ENCODE data around the gene CDK19. TPM values are rescaled to one million over a fixed set of nuclear protein-coding genes. Genes with fewer than 3 reads are reported as not detected.
A peak's percentile ranks its signal among the peaks of the same experiment; 100 is the strongest.

CDK19 gene
- total and polyA plus RNA-seq, 2 of the 13 experiments (the other 11 are each of a cell fraction or from before 2014, with no cell fraction given) = 13.4 to 27.0 TPM

DNA sequence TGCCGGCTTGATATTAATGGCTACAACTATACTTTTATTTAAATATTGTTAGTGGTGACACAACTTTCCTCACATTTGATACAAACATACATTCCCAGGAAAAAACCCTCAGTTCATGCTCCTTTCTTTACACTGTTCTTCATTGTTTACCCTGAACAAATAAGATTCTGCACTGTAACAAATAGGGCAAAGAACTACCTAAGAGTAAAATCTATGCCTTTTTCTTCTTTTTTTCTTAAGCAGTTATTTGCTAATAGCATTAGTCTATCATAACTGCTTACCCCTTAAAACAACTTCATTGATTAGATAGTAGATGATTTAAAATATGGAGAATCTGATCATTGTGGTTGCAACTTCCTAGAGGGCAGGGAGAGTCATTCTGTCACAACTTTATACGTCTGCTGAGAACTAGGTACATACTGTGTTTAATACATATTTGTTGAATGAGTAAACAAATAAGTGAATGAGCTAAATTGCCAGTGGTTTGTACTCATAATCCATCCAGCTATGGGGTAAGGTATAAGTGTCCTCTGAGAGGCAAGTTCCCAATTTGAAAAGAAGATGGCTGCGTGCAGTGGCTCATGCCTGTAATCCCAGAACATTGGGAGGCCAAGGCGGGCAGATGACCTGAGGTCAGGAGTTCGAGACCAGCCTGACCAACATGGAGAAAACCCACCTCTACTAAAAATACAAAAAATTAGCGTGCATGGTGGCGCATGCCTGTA, 161.0 kb downstream of the CDK19 start (continued):
- TF ChIP-seq ZBTB20 (CRISPR knock-in tag; IDR thresholded peaks at IDR 0.05; ENCODE audit: borderline replicate concordance, low read depth) (peak; percentile 27; the same call in 1 of the 2 replicates), MTA3 (CRISPR knock-in tag; IDR thresholded peaks at IDR 0.05) (no peak), ZNF337 (CRISPR knock-in tag; IDR thresholded peaks at IDR 0.05; ENCODE audit: borderline replicate concordance, low read depth) (no peak), ZIK1 (CRISPR knock-in tag; IDR thresholded peaks at IDR 0.05; ENCODE audit: borderline replicate concordance, low read depth) (no peak), ZNF407 (CRISPR knock-in tag; IDR thresholded peaks at IDR 0.05; ENCODE audit: not compliant biosample characterization) (no peak), SSRP1 (CRISPR knock-in tag; IDR thresholded peaks at IDR 0.05) (no peak), PHF21A (CRISPR knock-in tag; IDR thresholded peaks at IDR 0.05) (no peak), CENPT (CRISPR knock-in tag; IDR thresholded peaks at IDR 0.05; ENCODE audit: low read depth) (no peak), DNMT3B (CRISPR knock-in tag; conservative IDR thresholded peaks at IDR 0.05) (no peak), PBX3 (CRISPR knock-in tag; IDR thresholded peaks at IDR 0.05; ENCODE audit: borderline replicate concordance) (no peak), TMF1 (CRISPR knock-in tag; IDR thresholded peaks at IDR 0.05; ENCODE audit: low read depth) (no peak), ERF (CRISPR knock-in tag; IDR thresholded peaks at IDR 0.05) (no peak), CBFB (CRISPR knock-in tag; IDR thresholded peaks at IDR 0.05) (no peak), ZSCAN25 (CRISPR knock-in tag; IDR thresholded peaks at IDR 0.05) (no peak), ATF6 (CRISPR knock-in tag; conservative IDR thresholded peaks at IDR 0.05) (no peak), SMAD3 (CRISPR knock-in tag; IDR thresholded peaks at IDR 0.05) (no peak)
- TF ChIP-seq, protein P1, sequence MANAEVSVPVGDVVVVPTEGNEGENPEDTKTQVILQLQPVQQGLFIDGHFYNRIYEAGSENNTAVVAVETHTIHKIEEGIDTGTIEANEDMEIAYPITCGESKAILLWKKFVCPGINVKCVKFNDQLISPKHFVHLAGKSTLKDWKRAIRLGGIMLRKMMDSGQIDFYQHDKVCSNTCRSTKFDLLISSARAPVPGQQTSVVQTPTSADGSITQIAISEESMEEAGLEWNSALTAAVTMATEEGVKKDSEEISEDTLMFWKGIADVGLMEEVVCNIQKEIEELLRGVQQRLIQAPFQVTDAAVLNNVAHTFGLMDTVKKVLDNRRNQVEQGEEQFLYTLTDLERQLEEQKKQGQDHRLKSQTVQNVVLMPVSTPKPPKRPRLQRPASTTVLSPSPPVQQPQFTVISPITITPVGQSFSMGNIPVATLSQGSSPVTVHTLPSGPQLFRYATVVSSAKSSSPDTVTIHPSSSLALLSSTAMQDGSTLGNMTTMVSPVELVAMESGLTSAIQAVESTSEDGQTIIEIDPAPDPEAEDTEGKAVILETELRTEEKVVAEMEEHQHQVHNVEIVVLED (CRISPR knock-in tag; IDR thresholded peaks at IDR 0.05; ENCODE audit: borderline replicate concordance) = no peak

Measured in HepG2 (cell line).